NCI-H187 (cell line): ENCODE results near the gene NWD2.
"Not testable (repeated sequence)": the region's sequence is repeated elsewhere in the genome, so short reads cannot be mapped to it uniquely, and the experiment has no call there.

ENCODE experiments used
- DNase-seq, 2 experiments: peaks; one replicate each; lab custom pipeline; 2025; lab: John Stamatoyannopoulos, UW

The NWD2 gene, protein sequence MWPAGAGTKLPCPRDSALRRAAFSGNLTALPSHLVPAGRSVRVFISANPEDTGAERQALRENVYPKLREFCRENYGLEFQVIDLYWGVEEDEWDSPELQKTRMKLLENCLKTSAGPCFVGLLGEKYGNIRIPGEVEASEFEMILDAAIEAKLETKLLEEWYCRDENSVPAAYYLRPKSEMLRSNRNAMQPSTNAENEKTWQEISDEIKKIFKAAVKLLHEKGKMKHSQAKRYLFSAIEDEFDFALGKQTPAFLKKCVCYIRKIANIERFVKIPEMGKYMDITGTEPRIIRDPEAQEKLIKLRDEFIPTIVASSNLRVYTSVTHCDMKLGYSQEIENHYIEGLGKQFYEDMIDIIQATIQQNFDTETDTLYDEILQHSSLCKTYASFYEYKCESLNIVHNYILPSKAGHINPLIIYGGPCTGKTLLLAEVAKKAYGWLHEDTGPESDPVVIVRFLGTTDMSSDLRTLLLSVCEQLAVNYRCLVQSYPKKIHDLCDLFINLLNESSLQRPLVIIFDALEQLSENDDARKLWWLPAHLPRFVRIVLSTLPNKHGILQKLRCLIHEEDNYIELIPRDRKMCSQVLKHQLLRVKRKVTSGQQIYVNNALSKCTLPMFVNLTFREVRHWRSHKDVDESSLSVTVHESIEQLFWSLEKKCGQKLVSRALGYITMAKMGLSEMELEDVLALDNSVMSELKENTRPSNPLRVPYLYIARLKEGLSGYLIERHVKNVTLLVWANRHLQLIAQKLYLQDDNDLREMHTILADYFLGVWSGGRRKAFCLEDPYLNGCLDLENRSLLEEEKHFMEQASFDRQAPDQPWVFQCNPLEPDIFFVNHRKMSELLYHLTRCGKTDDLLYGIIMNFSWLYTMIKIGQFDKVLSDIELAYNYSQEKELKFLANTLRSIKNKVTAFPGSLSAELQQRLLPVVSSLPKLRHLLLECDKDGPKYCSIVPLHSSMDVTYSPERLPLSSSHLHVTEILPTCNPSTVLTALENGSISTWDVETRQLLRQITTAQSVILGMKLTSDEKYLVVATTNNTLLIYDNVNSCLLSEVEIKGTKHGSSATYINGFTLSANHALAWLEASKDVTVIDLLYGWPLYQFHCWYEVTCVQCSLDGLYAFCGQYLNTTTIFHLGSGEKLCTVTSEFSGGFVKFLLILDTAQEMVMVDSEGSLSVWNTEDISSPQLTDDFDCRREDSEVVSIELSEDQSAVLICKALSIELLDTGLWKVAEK (N-terminal part only)

DNA sequence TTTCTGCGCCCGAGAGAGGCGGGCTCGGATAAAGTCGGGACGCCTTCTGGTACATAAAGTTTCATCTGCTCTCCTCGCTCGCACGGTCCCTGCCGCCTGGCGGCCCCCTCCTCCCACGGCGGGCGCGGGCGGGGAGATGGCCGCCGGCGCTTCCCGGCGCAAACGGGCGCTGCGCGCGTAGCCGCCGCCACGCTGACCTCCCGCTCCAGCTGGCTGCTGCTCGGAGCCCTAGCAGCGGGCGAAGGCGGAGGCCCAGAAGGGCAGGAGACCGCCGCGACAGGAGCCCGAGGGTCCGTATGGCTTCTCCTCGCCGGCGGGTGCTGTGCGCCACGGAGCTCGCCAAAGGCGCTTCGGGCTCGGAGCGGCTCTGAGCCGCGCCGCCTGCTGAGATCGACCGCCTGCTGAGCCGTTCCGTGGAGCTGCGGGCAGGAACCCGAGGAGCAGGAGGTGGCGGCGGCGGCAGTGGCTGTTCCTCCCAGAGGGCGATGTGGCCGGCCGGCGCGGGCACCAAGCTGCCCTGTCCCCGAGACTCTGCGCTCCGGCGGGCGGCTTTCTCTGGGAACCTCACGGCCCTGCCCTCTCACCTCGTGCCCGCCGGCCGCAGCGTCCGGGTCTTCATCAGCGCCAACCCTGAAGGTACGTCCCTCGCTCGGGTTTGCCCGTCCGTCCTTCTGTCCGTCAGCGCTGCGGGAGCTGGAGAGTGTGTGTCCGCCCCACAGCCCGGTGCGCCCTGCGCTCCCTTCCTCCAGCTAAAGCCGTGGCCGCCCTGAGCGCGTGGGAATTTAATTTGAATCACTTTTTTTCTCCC is at the start of gene NWD2:
NWD2 (plus strand) TSS at position 161 of the 808 bp plus-strand sequence; CDS start at position 486, 325 bp downstream.
- peak in 1 of 2 experiments; percentile 12 for DNase-seq

DNA sequence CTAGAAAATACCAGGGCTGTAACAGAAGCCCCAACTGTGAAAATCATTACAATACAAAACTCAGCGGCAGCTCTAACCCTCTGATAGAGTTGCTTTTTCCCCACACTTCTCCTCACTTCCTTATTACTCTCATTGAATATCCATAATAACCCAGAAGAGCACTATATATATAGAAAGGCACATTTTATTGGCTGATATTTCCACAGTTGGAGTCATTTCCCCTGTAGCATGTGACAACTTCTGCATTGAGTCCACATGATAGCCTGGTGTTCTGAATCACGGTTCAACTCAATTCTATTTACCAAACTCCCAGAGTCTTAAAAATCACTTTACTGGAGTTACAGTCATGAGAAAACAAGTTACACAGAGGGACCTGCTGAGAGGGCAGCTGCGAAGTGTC is 46.6 kb upstream of the NWD2 start:
- DNase-seq, result no peak

DNA sequence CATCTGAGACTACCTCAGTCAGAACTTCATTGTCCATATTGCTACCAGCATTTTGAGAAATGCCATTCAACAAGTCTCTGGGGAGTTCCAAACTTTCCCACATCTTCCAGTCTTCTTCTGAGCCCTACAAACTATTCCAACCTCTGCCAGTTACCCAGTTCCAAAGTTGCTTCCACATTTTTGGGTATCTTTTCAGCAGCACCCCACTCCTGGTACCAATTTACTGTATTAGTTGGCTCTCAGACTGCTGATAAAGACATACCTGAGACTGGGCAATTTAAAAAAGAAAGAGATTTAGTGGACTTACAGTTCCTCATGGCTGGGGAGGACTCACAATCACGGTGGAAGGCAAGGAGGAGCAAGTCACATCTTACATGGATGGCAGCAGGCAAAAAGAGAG is 39.8 kb upstream of the NWD2 start:
- DNase-seq, result not testable (repeated sequence)

DNA sequence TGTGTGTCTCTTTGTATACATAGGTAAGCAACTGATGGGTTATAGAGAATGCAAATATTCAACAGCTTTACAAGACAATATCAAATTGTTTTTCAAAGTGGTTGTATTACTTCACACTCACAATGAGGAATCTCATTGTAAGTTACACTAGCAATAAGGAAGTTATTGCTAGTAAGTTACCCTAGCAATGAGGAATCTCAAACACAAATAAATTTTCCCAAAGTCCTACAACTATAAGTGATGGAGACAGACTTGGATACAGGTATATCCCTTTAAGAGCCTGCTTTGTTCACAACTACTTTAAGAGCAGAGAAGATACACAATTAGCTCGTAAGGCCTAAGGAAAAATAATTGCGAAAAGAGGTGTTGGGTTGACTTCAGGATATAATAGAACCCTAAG is 28.3 kb upstream of the NWD2 start:
- no peak for DNase-seq

DNA sequence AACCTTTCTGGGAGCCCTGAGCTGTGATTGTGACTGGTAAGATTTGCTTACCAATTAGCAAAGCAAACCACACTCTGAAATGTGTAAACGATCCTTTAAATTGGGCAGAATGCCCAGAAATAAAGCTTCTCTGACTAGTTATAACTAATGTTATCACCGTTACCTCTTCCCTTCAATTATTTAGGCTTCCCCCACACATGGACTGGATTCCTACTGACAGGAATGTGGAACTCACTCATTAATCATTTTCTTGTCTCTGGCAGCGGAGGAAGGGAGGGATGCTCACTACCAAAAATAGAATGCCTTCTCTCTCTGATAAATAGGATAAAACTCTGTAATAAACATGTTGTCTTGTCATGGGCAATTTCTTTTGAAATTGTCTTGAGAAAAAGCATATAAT is 25.3 kb upstream of the NWD2 start:
- DNase-seq, result no peak

DNA sequence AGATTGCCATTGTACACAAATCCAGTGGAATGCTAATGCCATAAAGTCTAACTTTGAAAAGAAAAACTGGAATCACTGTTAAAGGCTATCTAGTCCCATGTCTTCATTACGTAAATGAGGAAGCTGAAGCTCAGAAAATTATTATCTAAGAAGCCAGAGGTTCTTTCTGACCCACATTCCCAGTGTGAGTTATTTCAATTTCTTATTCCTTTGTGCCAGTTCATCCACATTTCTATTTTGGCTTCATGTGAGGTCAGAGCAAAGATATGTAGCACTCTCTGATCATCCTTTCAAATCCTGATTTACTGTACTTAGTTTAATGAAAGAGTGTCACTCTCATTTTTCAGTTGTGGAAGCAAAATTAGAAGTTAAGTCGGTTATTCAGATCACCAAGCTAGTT is 24.6 kb upstream of the NWD2 start:
- no peak for DNase-seq

DNA sequence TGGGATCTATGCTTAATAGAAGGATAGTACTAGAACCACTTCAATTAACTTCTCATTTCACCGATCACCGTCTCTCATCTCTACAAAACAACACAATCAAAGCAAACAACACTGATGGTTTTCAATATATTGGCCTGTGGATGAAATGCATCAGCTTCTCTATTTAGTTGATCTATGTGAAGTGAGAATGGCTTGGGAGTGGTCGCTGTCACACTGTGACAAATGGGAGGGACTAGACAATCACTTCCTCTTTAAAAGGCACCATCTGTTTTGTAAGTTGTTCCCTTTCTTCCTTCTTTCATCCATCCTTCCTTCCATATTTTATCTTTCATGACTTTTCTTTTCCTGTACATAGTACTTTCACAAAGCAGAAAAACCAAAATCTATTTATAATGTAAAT is 23.9 kb upstream of the NWD2 start:
- no peak for DNase-seq

DNA sequence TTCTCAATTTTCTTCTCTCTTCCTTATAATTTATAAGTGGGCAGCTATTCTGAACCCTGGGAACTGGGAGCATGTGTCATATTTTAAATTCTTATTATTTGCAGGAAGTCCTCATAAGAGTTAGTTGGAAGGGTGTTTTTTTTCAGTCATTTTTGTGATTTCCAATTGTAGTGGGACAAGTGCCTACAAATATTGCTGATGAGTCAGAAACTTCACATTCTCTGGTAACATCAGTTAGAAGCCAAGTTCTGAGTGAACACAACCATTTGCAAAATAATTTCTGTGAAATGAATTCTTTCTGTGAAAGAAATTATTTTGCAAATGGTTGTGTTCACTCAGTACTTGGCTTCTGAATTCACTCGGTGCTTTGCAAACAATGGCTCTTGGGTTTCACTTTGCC is 20.8 kb upstream of the NWD2 start:
- no peak for DNase-seq

DNA sequence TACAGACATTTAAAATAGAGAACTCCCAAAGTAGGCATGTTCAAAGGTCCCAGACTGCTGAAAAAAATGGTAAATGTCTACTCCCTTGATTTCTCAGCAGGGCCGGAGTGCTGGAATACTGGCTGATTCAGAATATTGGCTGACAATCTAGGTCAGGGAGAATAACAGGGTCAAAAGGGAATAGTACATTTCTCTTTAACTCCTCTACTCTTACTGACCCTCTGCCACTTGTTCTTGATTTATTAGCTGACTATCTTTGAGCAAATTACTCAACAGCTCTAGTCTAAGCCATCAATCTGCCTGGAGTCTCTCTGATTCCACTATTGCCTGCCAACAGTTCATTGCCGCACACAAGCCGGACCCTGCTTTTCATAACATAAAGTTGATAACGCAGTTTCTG is 19.7 kb upstream of the NWD2 start:
- DNase-seq, result no peak

DNA sequence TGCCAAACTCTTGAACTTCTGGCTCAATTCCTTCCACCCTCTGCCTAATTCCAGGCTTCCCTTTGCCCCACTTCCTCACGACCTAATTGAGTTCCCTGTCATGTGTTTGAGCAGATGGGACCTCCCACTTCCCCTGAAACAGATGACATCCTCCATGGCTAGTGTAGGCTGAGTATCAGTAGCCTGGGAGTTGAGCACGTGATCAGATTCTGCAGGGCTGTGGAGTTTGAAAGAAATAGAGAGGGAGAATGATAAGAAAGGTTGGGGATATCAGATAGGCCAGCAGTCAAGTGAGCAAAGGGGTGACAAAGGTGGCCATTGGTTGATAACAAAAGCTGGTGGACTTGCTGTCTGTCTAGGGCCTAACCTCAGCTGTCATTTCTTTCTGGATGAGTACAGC is 18.8 kb upstream of the NWD2 start:
- no peak for DNase-seq

DNA sequence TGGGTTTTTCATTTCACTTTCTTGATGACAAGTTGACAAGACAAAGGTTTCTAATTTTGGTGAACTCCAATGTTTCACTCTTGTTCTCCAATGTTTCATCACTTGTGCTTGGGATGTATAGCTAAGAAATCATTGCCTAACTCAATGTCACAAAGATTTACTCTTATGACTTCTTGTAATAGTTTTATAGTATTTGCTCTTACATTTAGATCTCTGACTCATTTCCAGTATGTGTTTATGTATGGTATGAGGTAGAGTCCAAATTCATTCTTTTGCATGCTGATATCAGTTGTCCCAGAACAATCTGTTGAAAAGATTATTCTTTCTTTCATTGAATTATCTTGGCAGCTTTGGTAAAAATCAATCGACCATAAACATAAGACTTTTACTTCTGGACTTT is 12.2 kb upstream of the NWD2 start:
- no peak for DNase-seq

DNA sequence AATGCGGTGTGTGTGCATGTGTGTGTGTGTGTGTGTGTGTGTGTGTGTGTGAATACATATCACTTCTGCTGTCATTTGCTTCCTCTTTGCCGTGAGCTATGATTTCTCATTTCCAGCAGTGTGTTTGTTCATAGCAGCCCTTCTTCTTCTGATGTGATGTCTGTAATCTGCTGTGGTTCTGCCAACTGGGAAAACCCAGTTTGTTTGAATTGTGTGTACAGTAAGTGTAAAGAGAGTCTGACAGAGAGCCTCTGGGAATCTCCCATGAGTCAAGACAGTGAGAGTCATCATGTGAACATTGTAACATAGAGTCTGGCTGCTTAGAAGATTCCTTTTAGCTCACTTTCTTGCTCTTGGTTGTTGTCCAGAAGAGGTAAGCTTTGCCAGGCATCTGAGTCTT is 8.4 kb upstream of the NWD2 start:
- DNase-seq, result no peak

DNA sequence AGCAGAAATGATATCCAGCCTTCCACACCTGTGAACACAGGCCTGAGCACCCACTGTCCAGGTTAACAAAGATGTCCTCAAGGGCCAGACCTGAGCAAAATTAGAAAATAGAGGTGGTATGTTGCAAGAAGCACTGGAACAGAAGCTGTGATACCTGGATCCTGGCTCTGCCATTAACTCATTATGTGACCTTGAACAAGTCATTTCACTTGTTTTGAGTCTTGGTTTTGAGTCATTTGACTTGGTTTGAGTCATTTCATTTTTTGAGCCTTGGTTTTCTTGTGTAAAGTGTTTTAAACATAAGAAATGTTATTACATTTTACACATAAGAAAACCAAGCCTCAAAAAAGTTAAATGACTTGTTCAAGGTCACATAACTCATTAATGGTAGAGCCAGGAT is 2.9 kb upstream of the NWD2 start:
- no peak for DNase-seq

DNA sequence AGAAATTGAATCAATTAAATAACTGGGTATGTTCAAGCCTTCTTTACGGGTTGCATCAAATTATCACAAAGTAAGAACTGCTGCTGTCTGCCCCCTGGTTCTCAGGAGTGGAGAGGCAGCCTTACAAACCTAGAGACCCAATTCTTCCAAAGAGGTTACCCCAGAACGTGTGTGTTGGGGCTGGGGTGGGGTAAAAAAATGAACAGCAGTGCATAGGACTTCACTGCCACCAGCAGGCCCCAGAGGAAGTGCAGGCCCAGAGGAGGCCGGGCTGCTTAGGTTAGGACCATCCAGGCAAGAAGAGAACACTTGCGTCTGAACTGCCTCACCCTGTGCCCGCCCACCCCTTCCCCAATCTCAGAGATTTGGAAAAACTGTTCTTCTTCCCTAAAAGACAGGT is 1.5 kb upstream of the NWD2 start:
- no peak for DNase-seq

DNA sequence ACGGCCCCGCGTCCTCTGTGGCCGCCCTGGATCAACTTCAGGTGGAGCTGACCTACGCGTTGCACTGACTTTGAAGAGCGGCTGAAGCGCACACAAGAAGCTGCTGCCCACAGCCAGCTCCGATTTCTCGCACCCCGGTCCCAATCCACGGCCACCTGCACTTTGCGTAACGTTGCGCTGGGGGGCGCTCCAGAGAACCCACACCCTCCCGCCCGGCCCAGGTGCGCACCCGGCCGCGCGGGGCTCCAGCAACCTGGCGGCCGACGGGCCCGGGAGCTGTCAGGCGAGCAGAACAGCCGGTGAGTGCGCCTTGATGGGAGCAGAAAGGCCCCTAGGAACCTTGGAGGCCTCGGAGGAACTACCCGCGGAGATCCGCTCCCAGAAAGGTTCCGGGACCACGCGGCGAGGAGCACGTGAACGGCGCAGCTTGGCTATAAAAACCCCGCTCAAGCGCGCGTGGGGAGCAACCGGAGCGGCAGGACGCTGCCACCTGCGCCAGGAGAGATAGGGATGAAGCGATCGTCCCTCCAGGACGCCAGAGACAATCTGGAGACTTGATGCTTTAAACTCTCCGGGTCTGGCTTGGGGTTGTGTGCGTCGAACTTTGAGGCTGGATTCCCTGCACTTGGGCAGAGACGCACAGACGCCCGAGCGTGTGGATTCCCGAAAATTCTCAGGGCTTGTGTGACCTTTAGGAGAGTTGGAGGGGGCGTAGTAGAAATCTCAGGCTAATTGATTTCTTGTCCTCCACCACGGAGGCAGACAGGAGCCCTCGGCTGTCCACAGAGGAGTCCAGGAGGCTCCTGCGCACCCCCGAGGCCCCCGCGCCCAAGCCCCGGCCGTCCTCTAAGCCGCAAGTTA is 591 bp upstream of the NWD2 start:
- DNase-seq, result no peak

DNA sequence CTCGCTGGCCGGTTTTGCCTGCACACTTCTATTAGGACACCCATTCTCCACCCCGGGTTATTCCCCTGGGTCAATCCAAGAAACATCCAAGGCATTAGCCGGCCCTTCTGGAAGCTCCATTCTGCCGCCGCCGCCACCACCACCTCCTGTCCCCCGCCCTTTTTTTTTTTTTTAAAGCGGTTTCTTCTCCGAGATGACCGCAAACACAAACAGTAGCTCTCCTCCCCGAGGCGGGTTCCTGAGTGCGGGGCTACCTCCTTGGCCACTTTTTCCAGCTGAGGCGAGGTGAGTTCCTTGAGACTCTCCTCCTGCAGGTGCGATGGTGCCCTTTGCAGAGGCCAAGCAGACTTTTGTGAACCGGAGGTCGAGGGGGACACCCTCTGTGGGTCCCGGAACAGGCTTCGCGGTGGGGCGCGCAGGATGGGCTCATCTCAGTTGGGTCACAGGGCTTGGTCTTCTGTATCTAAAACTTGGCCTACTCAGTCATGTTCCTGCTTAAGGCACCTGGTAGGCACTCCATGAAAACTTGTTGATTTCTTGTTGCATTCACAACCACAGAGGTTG is 930 bp downstream of the NWD2 start:
- DNase-seq, result no peak

DNA sequence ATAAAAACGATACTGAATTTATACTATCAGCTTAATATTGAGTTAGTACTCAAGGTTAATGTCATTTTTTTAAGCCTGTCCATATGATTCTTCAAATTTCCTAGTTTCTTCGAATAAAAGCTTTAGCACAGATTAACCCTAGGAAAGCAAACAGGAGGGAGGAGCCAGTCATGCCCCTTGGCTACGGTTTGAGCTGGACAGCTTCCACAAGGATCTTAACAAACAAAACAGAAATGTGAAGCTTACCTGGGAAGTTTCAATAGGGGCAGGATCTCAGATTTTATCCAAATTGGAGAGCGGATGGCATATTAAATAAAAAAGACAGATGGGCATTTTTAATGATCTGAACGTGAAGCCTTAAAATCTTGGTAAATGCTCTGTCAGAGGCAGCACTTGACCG is 2.3 kb downstream of the NWD2 start:
- DNase-seq, result no peak

DNA sequence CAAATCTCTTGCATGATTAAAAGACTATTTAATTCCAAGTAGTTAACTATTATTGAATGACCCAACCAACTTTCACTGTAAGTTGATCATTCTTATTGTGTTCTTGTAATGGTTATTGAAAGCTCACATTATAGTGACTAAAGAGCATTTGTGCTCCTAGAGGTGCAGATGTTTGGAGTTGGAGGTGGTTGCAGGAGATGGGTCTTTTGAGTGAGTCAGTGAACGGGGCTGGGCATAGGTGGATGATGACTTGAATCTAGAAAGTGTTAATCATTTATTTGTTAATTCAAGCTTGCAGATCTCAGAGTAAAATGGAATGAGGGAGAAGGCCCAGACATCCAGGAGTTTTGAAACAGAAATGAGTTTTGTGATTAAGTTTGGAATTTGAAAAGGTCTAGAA is 13.7 kb downstream of the NWD2 start:
- DNase-seq, result no peak

DNA sequence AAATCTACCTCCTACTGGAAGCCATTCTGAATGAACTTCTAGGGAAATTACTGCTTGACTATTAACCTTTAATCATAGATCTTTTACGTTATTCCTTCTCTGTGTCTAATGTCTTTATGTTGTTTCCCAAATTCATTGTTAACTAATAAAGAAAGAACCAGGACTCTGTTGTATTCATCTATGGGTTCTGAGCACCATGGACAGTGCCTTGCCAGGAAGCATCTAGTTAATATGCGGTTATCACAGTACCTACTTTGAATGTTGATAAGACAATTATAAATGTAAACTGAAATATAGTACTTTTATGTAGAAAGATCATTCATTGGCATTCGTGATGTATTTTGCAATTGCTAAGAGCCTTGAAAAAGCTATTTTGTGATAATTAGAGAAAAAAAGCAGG is 23.8 kb downstream of the NWD2 start:
- DNase-seq, result peak in 1 of 2 experiments; percentile 62

DNA sequence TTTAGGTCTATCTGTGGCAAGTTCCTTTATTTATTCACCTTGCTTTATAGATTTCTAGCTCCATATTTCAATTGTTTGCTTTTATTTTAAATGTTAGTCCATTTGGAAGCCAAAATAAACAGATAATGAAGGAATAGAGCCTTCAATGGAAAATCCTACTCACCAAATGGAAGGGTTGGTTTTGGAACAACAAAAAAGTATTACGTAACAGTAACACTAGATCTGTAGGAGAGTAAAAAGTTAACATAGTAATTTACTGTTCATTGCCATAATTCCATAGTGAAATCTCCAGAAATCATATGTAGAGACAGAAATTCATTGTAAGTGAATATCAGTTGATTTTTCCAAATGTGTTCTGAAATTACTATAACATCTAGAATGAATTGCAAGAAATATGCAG is 34.6 kb downstream of the NWD2 start:
- no peak for DNase-seq
